H9 (cell line): ENCODE data around the gene SLC16A2. TPM values are rescaled to one million over a fixed set of nuclear protein-coding genes. Genes with fewer than 3 reads are reported as not detected.
A peak's percentile ranks its signal among the peaks of the same experiment; 100 is the strongest.

Experiments
- DNase-seq: peaks from one replicate; pipeline ENCODE4 v3.0.0-alpha.2; 2017
- H2AFZ ChIP-seq: one replicate; pipeline ENCODE4 v1.6.1; 2013; ENCODE audit warnings: mild to moderate bottlenecking, low read length, control low read depth, moderate library complexity
- H2AK5ac ChIP-seq: 2 replicates; pipeline ENCODE4 v1.6.1; 2013; ENCODE audit warnings: low read length, control low read depth, mixed read lengths; ENCODE audit not compliant: insufficient read length
- H2BK120ac ChIP-seq: one replicate; pipeline ENCODE4 v1.6.1; 2013; ENCODE audit warnings: low read depth, mild to moderate bottlenecking, low read length, control low read depth, inconsistent platforms; ENCODE audit not compliant: poor library complexity, severe bottlenecking
- H2BK12ac ChIP-seq: 2 replicates; pipeline ENCODE4 v1.6.1; 2013; ENCODE audit warnings: low read length, control low read depth, mixed read lengths, low read depth; ENCODE audit not compliant: insufficient read length
- H2BK15ac ChIP-seq: 2 replicates; pipeline ENCODE4 v1.6.1; 2013; ENCODE audit warnings: low read depth, low read length, control low read depth
- H2BK20ac ChIP-seq: one replicate; pipeline ENCODE4 v1.6.1; 2013; ENCODE audit warnings: low read depth, mild to moderate bottlenecking, low read length, control low read depth, inconsistent platforms; ENCODE audit not compliant: poor library complexity, severe bottlenecking
- H2BK5ac ChIP-seq: 2 replicates; pipeline ENCODE4 v1.6.1; 2013; ENCODE audit warnings: low read length, control low read depth, mixed read lengths; ENCODE audit not compliant: insufficient read length
- H3K14ac ChIP-seq: 2 replicates; pipeline ENCODE4 v1.6.1; 2013; ENCODE audit warnings: low read length, control low read depth; ENCODE audit not compliant: insufficient read depth
- H3K18ac ChIP-seq: 2 replicates; pipeline ENCODE4 v1.6.1; 2013; ENCODE audit warnings: low read depth, mild to moderate bottlenecking, mixed read lengths, low read length, control low read depth; ENCODE audit not compliant: insufficient read length
- H3K23ac ChIP-seq: 2 replicates; pipeline ENCODE4 v1.6.1; 2013; ENCODE audit warnings: low read length, control low read depth, mixed read lengths, low read depth; ENCODE audit not compliant: insufficient read length
- H3K23me2 ChIP-seq: 2 replicates; pipeline ENCODE4 v1.6.1; 2013; ENCODE audit warnings: low read depth, mild to moderate bottlenecking, mixed read lengths, low read length, control low read depth; ENCODE audit not compliant: insufficient read length, poor library complexity, severe bottlenecking
- H3K27ac ChIP-seq: 2 replicates; pipeline ENCODE4 v1.5.1; 2013; ENCODE audit warnings: low read length, control low read depth, mixed read lengths, low read depth; ENCODE audit not compliant: insufficient read length
- H3K27me3 ChIP-seq: 2 replicates; pipeline ENCODE4 v1.6.1; 2013; ENCODE audit warnings: low read length, control low read depth, inconsistent platforms; ENCODE audit not compliant: insufficient read depth
- H3K4ac ChIP-seq: 2 replicates; pipeline ENCODE4 v1.6.1; 2013; ENCODE audit warnings: low read depth, mild to moderate bottlenecking, control low read depth, inconsistent platforms, low read length, moderate library complexity
- H3K4me1 ChIP-seq: 2 replicates; pipeline ENCODE4 v1.6.1; 2013; ENCODE audit warnings: low read length, control low read depth, inconsistent platforms; ENCODE audit not compliant: insufficient read depth
- H3K4me2 ChIP-seq: 2 replicates; pipeline ENCODE4 v1.6.1; 2013; ENCODE audit warnings: low read length, control low read depth, mixed read lengths; ENCODE audit not compliant: insufficient read length, insufficient read depth
- H3K56ac ChIP-seq: 2 replicates; pipeline ENCODE4 v1.6.1; 2013; ENCODE audit warnings: low read depth, mild to moderate bottlenecking, mixed read lengths, low read length, control low read depth; ENCODE audit not compliant: insufficient read length
- H3K79me1 ChIP-seq: 2 replicates; pipeline ENCODE4 v1.6.1; 2013; ENCODE audit warnings: low read depth, mild to moderate bottlenecking, moderate library complexity, low read length, control low read depth, inconsistent platforms; ENCODE audit not compliant: insufficient read depth, poor library complexity, severe bottlenecking
- H3K79me2 ChIP-seq: 2 replicates; pipeline ENCODE4 v1.6.1; 2013; ENCODE audit warnings: low read length, control low read depth, inconsistent platforms; ENCODE audit not compliant: insufficient read depth
- H3K9ac ChIP-seq: 2 replicates; pipeline ENCODE4 v1.6.1; 2013; ENCODE audit warnings: low read length, control low read depth, mixed read lengths; ENCODE audit not compliant: insufficient read length; ENCODE audit errors: extremely low read depth
- H3K9me3 ChIP-seq: one replicate; pipeline ENCODE4 v1.6.1; 2013; ENCODE audit warnings: low read depth, low read length, inconsistent platforms; ENCODE audit not compliant: control insufficient read depth
- H3T11ph ChIP-seq: one replicate; pipeline ENCODE4 v1.6.1; 2013; ENCODE audit warnings: mild to moderate bottlenecking, low read length, control low read depth, inconsistent platforms
- H4K20me1 ChIP-seq: one replicate; pipeline ENCODE4 v1.6.1; 2013; ENCODE audit not compliant: control insufficient read depth, insufficient read length, insufficient read depth
- H4K5ac ChIP-seq: 2 replicates; pipeline ENCODE4 v1.6.1; 2013; ENCODE audit warnings: low read depth, mild to moderate bottlenecking, mixed read lengths, low read length, control low read depth; ENCODE audit not compliant: insufficient read length
- H4K8ac ChIP-seq: replicated peaks from 2 replicates; pipeline ENCODE4 v1.6.1; 2013; ENCODE audit warnings: low read length, control low read depth, mixed read lengths, low read depth; ENCODE audit not compliant: insufficient read length
- H4K91ac ChIP-seq: 2 replicates; pipeline ENCODE4 v1.6.1; 2013; ENCODE audit warnings: low read depth, mild to moderate bottlenecking, moderate library complexity, mixed read lengths, low read length, control low read depth; ENCODE audit not compliant: insufficient read length
- H3K27ac Mint-ChIP-seq, 3 experiments: 2 replicates in 2 of 3; 3 replicates in 1 of 3; pipeline ENCODE4 v1.8.0; 2020 to 2021; ENCODE audit warnings: mixed read lengths in 3 of 3, mild to moderate bottlenecking in 1 of 3, moderate library complexity in 1 of 3
- H3K27me3 Mint-ChIP-seq: 2 replicates; pipeline ENCODE4 v1.8.0; 2021; ENCODE audit warnings: low read depth, mild to moderate bottlenecking, moderate library complexity, mixed read lengths
- H3K36me3 Mint-ChIP-seq, 3 experiments: 2 replicates in 2 of 3; 3 replicates in 1 of 3; pipeline ENCODE4 v1.8.0; 2020 to 2021; ENCODE audit warnings: low read depth in 3 of 3, mixed read lengths in 3 of 3; ENCODE audit not compliant: insufficient read depth in 1 of 3
- H3K4me1 Mint-ChIP-seq, 2 experiments: 2 replicates each; pipeline ENCODE4 v1.8.0; 2020; ENCODE audit warnings: mixed read lengths in 2 of 2
- H3K4me3 Mint-ChIP-seq, 2 experiments: 2 replicates in 1 of 2; 3 replicates in 1 of 2; pipeline ENCODE4 v1.8.0; 2020 to 2021; ENCODE audit warnings: mild to moderate bottlenecking in 2 of 2, mixed read lengths in 2 of 2, moderate library complexity in 1 of 2
- H3K9me3 Mint-ChIP-seq, 2 experiments: 2 replicates in 1 of 2; 3 replicates in 1 of 2; pipeline ENCODE4 v1.8.0; 2020; ENCODE audit warnings: mild to moderate bottlenecking in 2 of 2, mixed read lengths in 2 of 2, moderate library complexity in 1 of 2
- WGBS: extraction: QIAGEN DNeasy Blood & Tissue Kit; methylation state at CpG from one replicate; pipeline ENCODE4 v1.1.7; 2013; ENCODE audit warnings: missing lambda C conversion rate, low lambda C conversion rate, mixed read lengths; ENCODE audit not compliant: insufficient read length; ENCODE audit errors: extremely low coverage; 5-methylcytosine and 5-hydroxymethylcytosine counted together
- total RNA-seq: library from RNA; stranded (reverse); gene quantifications from 2 replicates; pipeline ENCODE4 v1.2.1, GENCODE V29; 2021
- TF ChIP-seq, protein P1 (sequence below): fragments of 200-600 bp; sonication (generic); conservative IDR thresholded peaks from 3 replicates; pipeline ENCODE4 v1.8.0; 2021; ENCODE audit warnings: antibody characterized with exemption, mild to moderate bottlenecking

The SLC16A2 gene
- total RNA-seq, 1 experiment from 2014 or later = 17.1 TPM

- Histone ChIP-seq H3K4me1 (no peaks in the 10 kb centered on the region), H3K9ac (no peak overlapping the region), H2AK5ac (no peak overlapping the region), H3K27ac (no peak overlapping the region), H3K79me2 (no peaks in the 10 kb centered on the region), H2BK120ac (no peak overlapping the region), H3K23ac (no peak overlapping the region), H3K79me1 (no peaks in the 10 kb centered on the region), H4K8ac (no peak overlapping the region), H2AFZ (no peak overlapping the region), H3K23me2 (peaks cover 5% of the 10 kb centered on the region), H4K20me1 (no peaks in the 10 kb centered on the region), H3K18ac (no peak overlapping the region), H2BK5ac (no peak overlapping the region), H3T11ph (no peak overlapping the region), H3K56ac (no peak overlapping the region), H2BK12ac (no peak overlapping the region), H3K27me3 (no peaks in the 10 kb centered on the region), H3K9me3 (no peaks in the 10 kb centered on the region), H2BK15ac (no peak overlapping the region), H3K4ac (no peak overlapping the region), H4K91ac (no peak overlapping the region), H2BK20ac (no peak overlapping the region), H3K4me2 (peak overlapping the region; percentile 63), H4K5ac (no peak overlapping the region), H3K14ac (no peak overlapping the region)
- Mint-ChIP-seq H3K4me1 (peaks cover 18 to 20% of the 10 kb centered on the region in 2 experiments), H3K27me3 (peaks cover 7% of the 10 kb centered on the region), H3K27ac (no peak overlapping the region), H3K36me3 (peaks cover 0 to 9% (median 4%) of the 10 kb centered on the region in 3 experiments; a peak in 5 of 7 replicates), H3K9me3 (peaks cover 35 to 64% of the 10 kb centered on the region in 2 experiments), H3K4me3 (peak overlapping the region; percentile 63 to 76)
- TF ChIP-seq, protein P1, sequence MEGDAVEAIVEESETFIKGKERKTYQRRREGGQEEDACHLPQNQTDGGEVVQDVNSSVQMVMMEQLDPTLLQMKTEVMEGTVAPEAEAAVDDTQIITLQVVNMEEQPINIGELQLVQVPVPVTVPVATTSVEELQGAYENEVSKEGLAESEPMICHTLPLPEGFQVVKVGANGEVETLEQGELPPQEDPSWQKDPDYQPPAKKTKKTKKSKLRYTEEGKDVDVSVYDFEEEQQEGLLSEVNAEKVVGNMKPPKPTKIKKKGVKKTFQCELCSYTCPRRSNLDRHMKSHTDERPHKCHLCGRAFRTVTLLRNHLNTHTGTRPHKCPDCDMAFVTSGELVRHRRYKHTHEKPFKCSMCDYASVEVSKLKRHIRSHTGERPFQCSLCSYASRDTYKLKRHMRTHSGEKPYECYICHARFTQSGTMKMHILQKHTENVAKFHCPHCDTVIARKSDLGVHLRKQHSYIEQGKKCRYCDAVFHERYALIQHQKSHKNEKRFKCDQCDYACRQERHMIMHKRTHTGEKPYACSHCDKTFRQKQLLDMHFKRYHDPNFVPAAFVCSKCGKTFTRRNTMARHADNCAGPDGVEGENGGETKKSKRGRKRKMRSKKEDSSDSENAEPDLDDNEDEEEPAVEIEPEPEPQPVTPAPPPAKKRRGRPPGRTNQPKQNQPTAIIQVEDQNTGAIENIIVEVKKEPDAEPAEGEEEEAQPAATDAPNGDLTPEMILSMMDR = no peak
- WGBS = no CpG with 5 or more reads among the region's 26 CpGs
- DNase-seq = peak; percentile 63
Observed at GRCh38 chrX:74536832-74537371, 115.6 kb downstream of the SLC16A2 start.
